ENCODE results near the gene WFDC1.

WFDC1 gene

DNA sequence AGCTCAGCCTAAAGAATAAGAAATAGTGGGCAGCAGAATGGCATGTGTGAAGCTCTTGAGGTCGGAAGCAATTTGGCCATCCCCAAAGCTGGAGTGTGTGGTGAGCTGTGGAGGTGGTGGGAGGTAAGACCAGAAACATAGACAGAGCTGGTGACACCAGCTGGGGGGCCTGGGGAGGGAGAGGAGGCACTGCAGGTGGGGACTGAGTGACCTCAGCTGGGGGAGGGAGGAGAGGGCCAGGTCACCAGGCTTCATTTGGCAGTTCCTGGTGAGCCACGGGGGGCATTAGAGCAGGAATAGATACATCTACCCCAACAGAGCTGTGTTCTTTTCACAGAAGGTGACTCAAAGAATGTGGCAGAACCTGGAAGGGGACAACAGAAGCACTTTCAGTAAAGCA lies 31.9 kb downstream of the WFDC1 start:
- H4K20me1 ChIP-seq, result no peaks in the 10 kb centered on the region
- H3K27ac ChIP-seq, result no peak overlapping the region
- peaks cover 0 to 23% (median 0%) of the 10 kb centered on the region in 11 experiments; a peak in 8 of 22 replicates for H3K9me3 ChIP-seq (replicated peaks in 1 of 11)
- H3K36me3 ChIP-seq, result no peaks in the 10 kb centered on the region
- no peak overlapping the region for H3K4me3 ChIP-seq
- H3K4me1 ChIP-seq, result peaks cover 0 to 7% (median 0%) of the 10 kb centered on the region in 10 experiments; a peak in 7 of 20 replicates
- H3K4me2 ChIP-seq, result no peak overlapping the region
- H3K27me3 ChIP-seq, result no peaks in the 10 kb centered on the region
- H3K9ac ChIP-seq, result no peak overlapping the region
- no peak for TF ChIP-seq Cebpa-rat (IDR thresholded peaks at IDR 0.05)

GRCh38 chr16:84327926-84328505 lies 33.3 kb downstream of the WFDC1 start:
- Histone ChIP-seq H3K4me3 (no peak overlapping the region), H3K27me3 (no peaks in the 10 kb centered on the region), H4K20me1 (no peaks in the 10 kb centered on the region), H3K36me3 (no peaks in the 10 kb centered on the region), H3K27ac (no peak overlapping the region), H3K9ac (no peak overlapping the region), H3K4me2 (no peak overlapping the region), H3K4me1 (peaks cover 0 to 20% (median 0%) of the 10 kb centered on the region in 10 experiments; a peak in 8 of 20 replicates), H3K9me3 (replicated peaks in 1 of 11) (peaks cover 0 to 23% (median 0%) of the 10 kb centered on the region in 11 experiments; a peak in 8 of 22 replicates)
- TF ChIP-seq Cebpa-rat (IDR thresholded peaks at IDR 0.05), result no peak

DNA sequence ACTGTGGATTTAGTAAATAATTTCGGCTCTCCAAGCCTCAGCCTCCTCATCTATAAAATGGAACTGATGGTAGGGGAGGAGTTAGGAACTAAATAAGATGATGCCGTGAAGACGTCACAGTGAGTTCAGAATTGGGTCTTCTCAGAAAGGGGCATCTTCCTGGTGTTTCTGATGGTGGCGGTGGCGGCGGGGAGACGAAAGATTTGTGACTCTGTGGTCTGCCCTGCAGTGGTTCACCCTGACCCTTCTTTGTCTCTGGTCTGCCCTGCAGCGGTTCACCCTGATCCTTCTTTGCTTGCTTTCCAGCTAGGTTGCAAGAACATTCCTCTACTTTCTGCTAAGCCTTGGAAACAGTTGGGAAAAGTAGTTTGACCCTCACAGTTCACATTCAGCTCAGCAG lies 34.3 kb downstream of the WFDC1 start:
- H3K27ac ChIP-seq, result no peak overlapping the region
- no peak overlapping the region for H3K9ac ChIP-seq
- H3K9me3 ChIP-seq (replicated peaks in 1 of 11), result peaks cover 0 to 23% (median 0%) of the 10 kb centered on the region in 11 experiments; a peak in 8 of 22 replicates
- no peak overlapping the region for H3K4me2 ChIP-seq
- no peaks in the 10 kb centered on the region for H4K20me1 ChIP-seq
- no peaks in the 10 kb centered on the region for H3K27me3 ChIP-seq
- H3K4me1 ChIP-seq, result peaks cover 0 to 24% (median 0%) of the 10 kb centered on the region in 10 experiments; a peak in 8 of 20 replicates
- no peak for TF ChIP-seq Cebpa-rat (IDR thresholded peaks at IDR 0.05)
- no peak overlapping the region for H3K4me3 ChIP-seq
- H3K36me3 ChIP-seq, result no peaks in the 10 kb centered on the region

- H4K20me1 ChIP-seq, result no peaks in the 10 kb centered on the region
- no peaks in the 10 kb centered on the region for H3K36me3 ChIP-seq
- H3K4me1 ChIP-seq, result peaks cover 0 to 24% (median 0%) of the 10 kb centered on the region in 10 experiments; a peak in 8 of 20 replicates
- no peak overlapping the region for H3K27ac ChIP-seq
- peaks cover 0 to 27% (median 8%) of the 10 kb centered on the region in 11 experiments; a peak in 14 of 22 replicates for H3K9me3 ChIP-seq (replicated peaks in 1 of 11)
- H3K4me3 ChIP-seq, result no peak overlapping the region
- H3K9ac ChIP-seq, result no peak overlapping the region
- no peak for TF ChIP-seq Cebpa-rat (IDR thresholded peaks at IDR 0.05)
- H3K27me3 ChIP-seq, result no peaks in the 10 kb centered on the region
- no peak overlapping the region; a peak in 1 of 22 replicates for H3K4me2 ChIP-seq
Measured at GRCh38 chr16:84329843-84330684, 35.4 kb downstream of the WFDC1 start.

GRCh38 chr16:84330685-84331050 lies 36.0 kb downstream of the WFDC1 start:
- TF ChIP-seq Cebpa-rat (IDR thresholded peaks at IDR 0.05), result no peak
- Histone ChIP-seq H3K27ac (no peak overlapping the region), H3K4me1 (peaks cover 0 to 24% (median 0%) of the 10 kb centered on the region in 10 experiments; a peak in 8 of 20 replicates)

DNA sequence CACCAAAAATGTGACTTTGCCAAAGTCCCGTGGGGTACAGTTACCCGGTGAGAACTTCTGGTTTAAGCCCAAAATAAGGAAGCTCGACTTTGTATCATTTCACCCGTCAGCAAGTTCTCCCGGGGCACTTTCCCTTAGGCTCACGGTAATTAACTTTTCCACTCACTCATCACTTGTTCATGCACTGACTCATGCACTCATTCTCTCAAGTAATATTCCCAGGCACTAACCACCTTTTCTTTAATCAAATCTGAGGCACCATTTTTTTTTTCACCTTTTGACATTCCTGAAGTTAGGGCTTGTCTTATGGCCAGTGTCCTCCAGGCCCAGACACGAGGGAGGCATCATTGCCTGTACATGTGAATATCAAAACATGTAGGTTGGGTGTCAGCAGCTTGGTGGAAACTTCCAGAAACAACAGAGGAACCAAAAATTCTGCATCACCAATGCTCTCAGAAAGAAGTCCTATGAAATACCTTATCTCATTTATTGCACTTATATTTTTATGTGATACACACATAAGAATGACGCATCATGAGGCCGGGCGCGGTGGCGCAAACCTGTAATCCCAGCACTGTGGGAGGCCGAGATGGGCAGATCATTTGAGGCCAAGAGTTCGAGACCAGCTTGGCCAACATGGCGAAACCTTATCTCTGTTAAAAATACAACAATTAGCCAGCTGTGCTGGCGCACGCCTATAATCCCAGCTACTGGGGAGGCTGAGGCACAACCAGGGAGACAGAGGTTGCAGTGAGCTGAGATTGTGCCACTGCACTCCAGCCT lies 37.5 kb downstream of the WFDC1 start:
- Histone ChIP-seq H3K9ac (no peak overlapping the region), H4K20me1 (no peaks in the 10 kb centered on the region), H3K4me3 (no peak overlapping the region), H3K4me1 (peaks cover 0 to 24% (median 0%) of the 10 kb centered on the region in 10 experiments; a peak in 8 of 20 replicates), H3K36me3 (no peaks in the 10 kb centered on the region), H3K27ac (0 out of 22 replicates have a peak overlapping the region, but pooled peaks of 1 of the 11 experiments have one; percentile 12), H3K27me3 (no peaks in the 10 kb centered on the region), H3K4me2 (peak overlapping the region in 4 of 11 experiments; percentile 6 to 66 (median 56); a peak in 7 of 22 replicates), H3K9me3 (replicated peaks in 1 of 11) (peaks cover 12 to 37% (median 24%) of the 10 kb centered on the region in 11 experiments)
- no peak for TF ChIP-seq Cebpa-rat (IDR thresholded peaks at IDR 0.05)

More at GRCh38 chr16:84330685-84331050, 36.0 kb downstream of the WFDC1 start:
- H3K4me3 ChIP-seq, result no peak overlapping the region
- no peaks in the 10 kb centered on the region for H3K36me3 ChIP-seq
- H3K4me2 ChIP-seq, result no peak overlapping the region
- H4K20me1 ChIP-seq, result no peaks in the 10 kb centered on the region
- H3K27me3 ChIP-seq, result no peaks in the 10 kb centered on the region
- H3K9ac ChIP-seq, result no peak overlapping the region
- H3K9me3 ChIP-seq (replicated peaks in 1 of 11), result peaks cover 0 to 33% (median 11%) of the 10 kb centered on the region in 11 experiments; a peak in 15 of 22 replicates

- peak overlapping the region in 2 of 11 experiments; percentile 66; a peak in 2 of 22 replicates for H3K4me2 ChIP-seq
- no peak for TF ChIP-seq Cebpa-rat (IDR thresholded peaks at IDR 0.05)
- no peak overlapping the region for H3K27ac ChIP-seq
- no peak overlapping the region for H3K9ac ChIP-seq
- peaks cover 20 to 35% (median 30%) of the 10 kb centered on the region in 11 experiments for H3K9me3 ChIP-seq (replicated peaks in 1 of 11)
- no peak overlapping the region for H3K4me3 ChIP-seq
- H4K20me1 ChIP-seq, result no peaks in the 10 kb centered on the region
- no peaks in the 10 kb centered on the region for H3K36me3 ChIP-seq
- no peaks in the 10 kb centered on the region for H3K27me3 ChIP-seq
- peaks cover 0 to 24% (median 0%) of the 10 kb centered on the region in 10 experiments; a peak in 8 of 20 replicates for H3K4me1 ChIP-seq
Measured at GRCh38 chr16:84332975-84333684, 38.5 kb downstream of the WFDC1 start.

GRCh38 chr16:84334058-84334457 lies 39.4 kb downstream of the WFDC1 start:
- Histone ChIP-seq H3K36me3 (no peaks in the 10 kb centered on the region), H3K27ac (no peak overlapping the region), H3K4me3 (no peak overlapping the region), H3K27me3 (no peaks in the 10 kb centered on the region), H3K9me3 (replicated peaks in 1 of 11) (peaks cover 20 to 35% (median 30%) of the 10 kb centered on the region in 11 experiments), H4K20me1 (no peaks in the 10 kb centered on the region), H3K4me1 (peaks cover 0 to 24% (median under 1%) of the 10 kb centered on the region in 10 experiments; a peak in 8 of 20 replicates), H3K9ac (no peak overlapping the region), H3K4me2 (no peak overlapping the region)
- TF ChIP-seq Cebpa-rat (IDR thresholded peaks at IDR 0.05), result no peak
